Coronary artery (tissue), 2 donors: ENCODE data around the gene PEX7.

Experiments
- DNase-seq: peaks from one replicate; pipeline ENCODE4 v3.0.0-alpha.2; 2017; ENCODE audit warnings: low spot score
- H3K27ac ChIP-seq, 2 donors: fragments of 200-600 bp; sonication (generic); one replicate each; pipeline ENCODE4 v1.5.1; 2016 to 2019
- H3K4me3 ChIP-seq: fragments of 200-600 bp; sonication (generic); 2 replicates; pipeline ENCODE4 v1.5.1; 2016; ENCODE audit warnings: mild to moderate bottlenecking, moderate library complexity
- CTCF ChIP-seq: fragments of 200-600 bp; sonication (generic); IDR thresholded peaks from one replicate; pipeline ENCODE4 v1.5.1; 2019; ENCODE audit warnings: antibody characterized with exemption

The PEX7 gene

GRCh38 chr6:136921381-136921935, 99.1 kb downstream of the PEX7 start:
- no peak for TF ChIP-seq CTCF
- DNase-seq = no peak
- Histone ChIP-seq H3K4me3 (peak overlapping the region; percentile 74), H3K27ac (no peak overlapping the region)

- no peak for DNase-seq
- TF ChIP-seq CTCF = no peak
- Histone ChIP-seq H3K4me3 (peak within 1 kb of the TSS; percentile 74), H3K27ac (no peak within 1 kb of the TSS)
These were observed 99.7 kb downstream of the PEX7 start, which contains the start of gene SLC35D3 for GRCh38 chr6:136921936-136922684. Gene SLC35D3 (plus strand): TSS chr6:136922301. CDS start chr6:136922429, 128 bp downstream.

- no peak for TF ChIP-seq CTCF
These were observed 100.3 kb downstream of the PEX7 start for GRCh38 chr6:136922685-136923006.

GRCh38 chr6:136923116-136923953, 100.9 kb downstream of the PEX7 start:
- TF ChIP-seq CTCF = no peak
- Histone ChIP-seq H3K4me3 (peak overlapping the region; percentile 74), H3K27ac (no peak overlapping the region)
- no peak for DNase-seq

More at GRCh38 chr6:136922685-136923006, 100.3 kb downstream of the PEX7 start:
- H3K4me3 ChIP-seq = peak overlapping the region; percentile 74
- DNase-seq = no peak
- no peak overlapping the region for H3K27ac ChIP-seq

GRCh38 chr6:136923954-136924673, 101.7 kb downstream of the PEX7 start:
- DNase-seq = no peak
- Histone ChIP-seq H3K27ac (no peak overlapping the region), H3K4me3 (no peak overlapping the region)
- TF ChIP-seq CTCF = no peak

- no peak for DNase-seq
- Histone ChIP-seq H3K4me3 (no peak overlapping the region), H3K27ac (no peak overlapping the region)
- no peak for TF ChIP-seq CTCF
These were observed 104.0 kb downstream of the PEX7 start for GRCh38 chr6:136926383-136926782.
